Measurements from ENCODE around the gene PROM2.

Gene PROM2

DNA sequence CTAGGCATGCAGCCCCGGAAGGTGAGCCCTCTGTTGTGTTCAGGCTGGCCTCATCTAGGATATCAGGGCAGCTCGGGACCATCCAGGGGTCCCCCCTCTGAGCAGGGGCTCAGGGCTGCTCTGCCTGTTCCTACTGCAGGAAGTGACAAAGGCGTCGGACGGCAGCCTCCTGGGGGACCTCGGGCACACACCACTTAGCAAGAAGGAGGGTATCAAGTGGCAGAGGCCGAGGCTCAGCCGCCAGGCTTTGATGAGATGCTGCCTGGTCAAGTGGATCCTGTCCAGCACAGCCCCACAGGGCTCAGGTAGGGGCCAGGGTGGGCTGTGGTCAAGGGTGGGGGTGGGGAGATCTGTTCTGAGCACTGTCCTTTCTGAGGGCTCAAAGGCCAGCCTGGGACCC is 36.0 kb downstream of the PROM2 start:
- no peak for DNase-seq

DNA sequence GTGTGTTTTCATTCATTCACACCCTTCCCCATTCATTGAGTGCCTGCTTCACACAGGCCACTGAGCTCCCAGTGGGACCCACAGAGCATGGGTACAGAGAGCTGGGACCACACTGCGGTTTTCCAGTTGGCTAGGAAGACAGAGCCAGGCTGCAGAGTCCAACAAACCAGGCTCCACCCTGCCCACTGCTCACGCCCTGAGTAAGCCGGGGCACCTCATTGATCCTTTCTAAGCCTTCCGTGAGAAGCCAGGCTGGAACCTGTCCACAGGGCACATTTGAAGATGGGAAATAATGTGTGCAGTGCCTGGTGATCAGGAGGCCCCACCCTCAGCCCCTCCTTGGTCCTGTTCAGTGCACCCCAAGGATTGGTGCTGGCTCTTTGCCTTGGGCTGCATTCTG is 36.4 kb downstream of the PROM2 start:
- DNase-seq, result no peak

DNA sequence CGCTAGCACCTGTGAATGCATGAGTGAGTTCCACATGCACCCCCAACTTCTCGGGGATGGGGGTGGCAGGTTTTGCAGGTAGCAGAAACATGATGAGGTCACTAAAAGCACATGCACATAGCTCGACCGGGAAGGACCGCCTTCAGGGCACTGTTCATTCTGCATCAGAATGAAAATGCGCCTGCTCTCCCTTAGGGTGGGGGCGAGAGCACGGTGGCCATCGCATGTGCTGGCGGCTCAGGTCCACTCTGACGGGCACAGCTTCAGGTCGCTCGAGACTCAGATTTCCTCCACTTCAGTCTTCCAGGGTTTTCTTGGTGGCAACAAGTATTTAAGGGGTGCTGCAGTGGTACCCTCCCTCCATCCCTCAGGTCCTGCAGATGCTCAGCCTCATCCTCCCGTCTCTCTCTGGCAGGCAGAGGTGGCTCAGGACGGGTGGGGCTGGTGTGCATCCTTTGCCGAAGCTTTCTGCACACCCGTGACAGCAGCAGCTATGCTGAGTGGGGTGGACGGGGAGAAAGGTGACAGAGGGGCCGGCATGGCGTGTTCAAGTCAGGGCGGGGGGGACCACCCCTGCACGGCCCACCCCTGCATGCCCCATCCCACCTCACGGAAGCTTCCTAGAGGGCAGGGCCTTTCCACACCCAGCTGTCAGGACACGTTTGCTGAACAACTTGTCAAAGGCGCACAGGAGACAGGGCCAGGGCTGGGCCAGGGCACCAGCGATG is 37.7 kb downstream of the PROM2 start:
- DNase-seq, result no peak

DNA sequence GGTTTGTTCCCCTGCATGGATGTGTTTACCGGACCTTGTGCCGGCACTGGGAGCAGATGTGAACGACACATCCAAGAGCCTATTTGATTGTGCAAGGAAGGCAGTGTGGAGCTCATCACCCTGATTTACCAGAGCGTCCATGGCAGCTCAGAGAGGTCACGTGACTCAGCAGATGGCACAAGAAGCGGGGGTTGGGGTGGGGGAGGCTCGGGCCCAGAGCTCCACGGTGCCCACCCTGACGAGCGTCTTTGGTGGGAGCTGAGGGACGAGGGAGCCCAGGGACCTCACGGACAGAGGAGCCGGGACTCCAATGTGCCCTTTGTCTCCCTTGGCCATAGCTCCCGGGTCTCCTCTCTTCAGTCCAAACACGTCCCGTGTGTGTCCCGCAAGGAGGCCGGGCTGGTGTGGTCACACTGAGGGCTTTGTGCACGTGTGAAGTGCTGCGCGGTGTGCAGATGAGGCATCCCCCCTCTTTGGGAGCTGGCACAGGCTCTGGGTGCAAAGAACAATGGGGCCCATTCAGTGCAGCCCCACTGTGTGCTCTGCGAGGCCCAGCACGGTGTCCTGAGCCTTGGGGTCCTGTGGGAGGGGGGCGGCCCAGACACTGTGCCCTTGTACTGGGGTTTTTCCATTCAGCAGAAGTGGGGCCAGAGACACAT is 38.4 kb downstream of the PROM2 start:
- no peak for DNase-seq

DNA sequence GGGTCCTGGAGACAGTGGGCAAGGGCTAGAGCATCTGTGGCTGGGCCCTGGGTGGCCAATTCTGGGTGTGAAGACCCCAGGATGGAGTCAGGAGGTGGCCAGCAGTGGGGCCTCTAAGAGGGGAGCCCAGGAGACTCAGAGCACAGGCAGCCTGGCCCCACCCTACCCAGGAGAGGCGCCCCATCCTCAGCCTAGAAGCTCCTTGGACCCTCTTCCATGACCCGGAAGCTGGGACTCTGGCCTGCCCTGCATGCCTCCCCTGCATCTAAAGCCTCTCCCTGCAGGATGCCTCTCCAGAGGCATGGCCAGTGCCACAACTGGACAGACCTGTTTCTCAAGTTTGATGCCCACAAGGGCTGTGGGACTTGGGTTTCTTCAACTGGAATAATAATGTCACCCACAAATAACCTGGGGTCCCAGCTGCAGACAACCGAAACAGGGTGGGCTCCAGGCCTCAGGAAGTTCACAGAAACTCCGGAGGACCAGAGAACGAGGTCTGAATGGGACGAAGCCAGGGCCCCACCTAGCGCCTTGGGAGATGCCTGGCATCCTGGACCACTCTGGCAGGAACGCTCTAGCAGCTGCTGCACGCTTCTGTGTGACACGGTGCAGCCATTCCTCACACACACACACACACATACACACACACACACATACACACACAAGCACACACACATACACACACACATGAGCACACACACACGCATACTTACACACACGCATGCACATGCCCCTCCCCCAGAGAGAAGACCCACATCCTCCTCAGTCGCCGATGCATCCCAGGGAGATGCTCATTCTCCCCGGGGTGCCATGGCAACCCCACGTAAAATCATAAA is 39.3 kb downstream of the PROM2 start:
- no peak for DNase-seq

DNA sequence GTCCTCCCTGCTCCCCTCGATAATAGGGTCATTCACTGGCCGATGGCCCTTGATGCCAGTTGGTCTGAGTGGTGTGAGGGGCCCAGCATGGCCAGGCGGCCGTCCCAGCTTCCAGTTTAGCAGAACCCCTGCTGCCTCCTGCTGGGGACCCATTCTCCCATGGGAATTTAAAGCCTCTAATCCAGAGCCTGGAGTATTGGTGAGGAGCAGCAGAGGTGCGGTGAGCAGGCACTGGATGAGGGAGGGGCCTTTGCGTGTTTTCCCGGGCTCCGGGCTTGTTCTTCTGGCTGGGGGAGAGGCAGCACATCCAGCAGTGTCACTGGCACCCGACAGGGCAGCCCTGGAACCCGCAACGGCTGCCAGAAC is 40.3 kb downstream of the PROM2 start:
- no peak for DNase-seq

DNA sequence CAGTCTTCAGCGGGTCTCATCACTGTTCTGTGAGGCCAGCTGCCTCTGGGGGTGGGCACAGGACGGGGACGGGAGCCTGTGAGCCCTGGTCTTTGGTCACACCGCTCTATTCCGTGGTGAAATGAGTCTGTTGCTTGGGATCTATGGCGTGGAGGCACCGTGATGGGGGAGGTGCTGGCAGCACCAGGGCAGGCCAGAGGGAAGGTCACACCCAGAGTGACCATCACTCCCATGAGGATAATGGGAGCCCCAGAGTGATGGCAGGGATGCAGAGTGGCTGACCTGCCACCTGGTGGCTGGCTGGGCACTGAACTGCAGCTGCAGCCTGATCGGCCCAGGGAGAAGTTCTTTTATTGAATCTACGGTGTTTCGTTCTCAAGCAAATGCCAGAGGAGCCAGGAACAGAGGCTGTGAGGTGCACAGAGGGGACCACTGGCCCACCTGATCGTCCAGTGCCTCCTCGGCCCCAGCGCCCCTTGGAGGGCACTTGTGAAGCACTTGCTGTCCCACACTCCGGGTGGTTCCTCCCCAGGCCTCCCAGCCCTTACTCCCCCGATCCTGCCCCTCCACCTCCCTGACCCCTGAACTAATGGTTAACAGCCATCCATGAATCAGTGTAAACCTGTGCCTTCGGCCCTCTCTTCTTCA is 40.8 kb downstream of the PROM2 start:
- no peak for DNase-seq

DNA sequence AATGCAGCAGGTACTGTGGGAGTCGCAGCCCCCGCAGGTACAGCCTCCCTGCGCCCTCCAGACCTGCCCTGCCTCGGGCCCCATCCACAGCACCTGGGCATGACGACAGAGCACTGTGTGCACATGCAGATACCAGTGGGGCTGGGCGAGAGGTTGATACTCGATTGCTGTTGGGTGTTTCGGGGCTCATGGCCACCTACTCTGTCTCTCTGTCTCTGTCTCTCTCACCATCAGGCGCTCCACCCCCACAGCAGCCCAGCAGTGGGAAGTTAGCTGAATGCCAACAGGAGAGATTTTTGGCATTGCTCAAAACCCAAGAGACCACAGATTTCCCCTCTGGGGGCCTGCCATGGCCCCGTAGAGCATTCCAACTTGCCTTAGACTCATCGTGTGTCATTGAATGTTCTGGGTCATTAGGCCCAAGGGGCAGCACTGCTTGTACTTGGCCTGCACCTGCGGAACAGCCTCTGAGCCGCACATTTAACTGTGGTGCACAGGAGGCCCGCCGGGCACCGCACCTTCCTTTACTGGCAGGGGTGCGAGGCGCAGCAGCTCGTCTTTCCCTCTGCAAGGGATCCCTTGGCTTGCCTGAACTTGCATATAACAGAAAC is 41.7 kb downstream of the PROM2 start:
- no peak for DNase-seq

DNA sequence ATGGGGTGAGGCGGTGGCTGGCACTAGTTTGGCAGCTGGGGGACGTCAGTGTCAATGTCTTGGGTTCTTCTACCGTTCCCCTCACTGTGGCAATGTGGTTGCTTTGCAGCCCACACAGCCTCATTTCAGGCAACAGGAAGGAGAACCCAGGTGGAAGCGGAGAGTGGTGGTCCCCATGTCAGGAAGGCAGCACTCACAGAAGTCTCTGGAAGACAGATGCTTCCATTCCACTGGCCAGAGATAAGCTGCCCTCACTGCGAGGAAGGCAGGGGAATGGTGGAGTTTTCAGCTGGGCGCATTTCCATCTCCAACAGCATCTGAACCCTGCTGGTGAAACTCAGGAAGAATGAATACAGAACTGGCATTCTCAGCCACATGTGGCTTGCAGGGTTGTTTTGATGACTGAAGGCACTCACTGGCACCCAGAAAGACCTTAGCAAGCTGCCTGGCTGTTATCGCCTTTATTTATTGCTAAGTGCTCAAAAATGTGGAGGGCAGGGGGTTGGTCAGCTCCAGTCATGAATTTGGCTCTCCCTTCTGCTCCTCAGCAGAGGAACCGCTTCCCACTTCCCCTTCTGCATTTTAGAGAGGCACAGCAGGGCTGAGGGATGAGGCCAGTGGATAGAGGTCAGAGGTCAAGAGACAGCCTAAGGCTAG is 42.3 kb downstream of the PROM2 start:
- no peak for DNase-seq

DNA sequence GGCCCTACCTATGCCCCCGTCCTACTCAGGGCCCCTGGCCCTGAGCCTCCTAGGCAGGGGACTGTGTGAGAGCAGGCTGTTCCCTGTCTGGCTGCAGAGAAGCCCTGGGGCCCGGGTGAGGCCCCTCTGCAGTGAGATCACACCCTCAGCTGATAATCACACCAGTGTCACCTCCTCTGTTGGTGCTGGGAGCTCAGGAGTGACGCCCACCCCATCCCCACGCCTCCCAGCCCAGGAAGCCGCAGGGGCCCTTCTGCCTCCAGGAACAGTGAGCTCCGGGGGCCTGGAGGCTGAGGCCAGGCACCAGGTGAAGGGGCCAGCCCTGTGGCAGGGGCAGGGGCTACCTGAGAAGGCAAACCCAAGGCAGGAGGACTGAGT is 42.9 kb downstream of the PROM2 start:
- no peak for DNase-seq

DNA sequence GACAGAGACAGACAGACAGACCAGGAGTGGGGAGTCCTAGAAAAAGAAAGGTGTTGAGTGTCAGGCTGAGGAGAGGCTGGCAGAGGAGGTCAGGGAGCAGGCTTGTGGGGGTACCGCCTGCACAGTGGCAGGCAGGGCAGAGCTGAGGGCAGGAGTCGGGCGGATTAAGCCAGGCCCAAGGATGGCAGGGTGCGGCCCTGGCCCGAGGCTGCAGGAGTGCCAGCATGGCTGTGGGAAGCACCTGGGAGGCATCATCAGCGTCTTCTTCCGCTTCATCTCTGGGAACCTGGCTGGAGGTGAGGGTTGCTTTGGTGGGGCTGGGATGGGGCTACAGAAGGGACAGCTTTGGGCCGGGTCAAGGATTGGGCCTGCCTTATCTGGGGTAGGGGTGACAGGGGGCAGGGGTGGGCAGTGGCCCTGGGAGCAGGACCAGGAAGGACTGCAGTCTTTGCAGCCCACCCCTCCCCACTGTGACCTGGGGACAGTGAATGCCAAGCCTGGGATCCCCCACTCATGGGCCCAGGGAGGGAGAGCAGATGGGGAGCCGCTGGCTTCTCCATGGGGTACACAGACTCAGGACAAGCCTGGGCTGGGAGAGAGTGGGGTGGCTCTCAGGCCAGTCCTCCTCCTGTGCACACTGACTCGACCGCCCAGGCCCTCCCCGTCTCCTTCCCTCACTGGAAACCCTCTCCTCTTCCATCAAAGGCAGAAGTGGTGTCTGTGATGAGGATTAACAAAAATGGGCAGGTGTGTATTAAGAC is 43.6 kb downstream of the PROM2 start:
- DNase-seq, result no peak

DNA sequence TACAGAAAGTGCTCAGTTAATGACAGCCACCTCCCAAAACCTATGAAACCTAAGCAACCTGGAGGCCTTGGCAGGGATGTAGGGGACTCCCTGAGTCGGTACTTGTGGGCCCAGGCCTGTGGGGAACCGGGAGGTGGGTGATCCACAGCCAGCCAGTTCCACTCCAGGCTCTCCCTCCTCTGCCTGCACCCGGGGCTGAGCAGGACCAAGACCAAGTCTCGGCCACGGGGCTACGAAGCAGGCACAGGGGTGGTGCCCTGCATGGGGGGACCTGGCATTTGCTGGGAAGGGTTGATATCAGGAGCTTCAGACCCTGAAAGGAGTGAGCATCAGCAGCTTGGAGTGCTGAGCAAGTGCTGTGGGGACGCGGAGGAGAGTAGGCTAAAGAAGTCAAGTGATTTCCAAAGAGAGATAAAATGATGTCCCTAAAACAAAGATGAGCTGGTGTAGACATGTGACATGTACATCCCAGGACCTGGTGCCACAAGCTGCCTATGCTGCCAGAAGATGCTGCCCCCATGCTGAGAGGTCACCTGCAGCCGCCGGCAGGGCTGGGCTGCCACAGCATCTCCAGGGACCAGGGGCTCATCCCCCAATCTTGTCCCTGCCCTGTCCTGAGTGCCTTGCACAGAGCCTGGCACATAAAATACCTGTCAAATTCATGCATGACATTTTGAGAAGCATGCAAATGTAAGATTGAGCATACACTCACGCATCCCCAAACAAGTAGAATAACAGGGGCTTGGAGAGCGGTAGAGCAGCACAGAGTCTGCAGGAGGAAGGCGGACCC is 44.4 kb downstream of the PROM2 start:
- no peak for DNase-seq

DNA sequence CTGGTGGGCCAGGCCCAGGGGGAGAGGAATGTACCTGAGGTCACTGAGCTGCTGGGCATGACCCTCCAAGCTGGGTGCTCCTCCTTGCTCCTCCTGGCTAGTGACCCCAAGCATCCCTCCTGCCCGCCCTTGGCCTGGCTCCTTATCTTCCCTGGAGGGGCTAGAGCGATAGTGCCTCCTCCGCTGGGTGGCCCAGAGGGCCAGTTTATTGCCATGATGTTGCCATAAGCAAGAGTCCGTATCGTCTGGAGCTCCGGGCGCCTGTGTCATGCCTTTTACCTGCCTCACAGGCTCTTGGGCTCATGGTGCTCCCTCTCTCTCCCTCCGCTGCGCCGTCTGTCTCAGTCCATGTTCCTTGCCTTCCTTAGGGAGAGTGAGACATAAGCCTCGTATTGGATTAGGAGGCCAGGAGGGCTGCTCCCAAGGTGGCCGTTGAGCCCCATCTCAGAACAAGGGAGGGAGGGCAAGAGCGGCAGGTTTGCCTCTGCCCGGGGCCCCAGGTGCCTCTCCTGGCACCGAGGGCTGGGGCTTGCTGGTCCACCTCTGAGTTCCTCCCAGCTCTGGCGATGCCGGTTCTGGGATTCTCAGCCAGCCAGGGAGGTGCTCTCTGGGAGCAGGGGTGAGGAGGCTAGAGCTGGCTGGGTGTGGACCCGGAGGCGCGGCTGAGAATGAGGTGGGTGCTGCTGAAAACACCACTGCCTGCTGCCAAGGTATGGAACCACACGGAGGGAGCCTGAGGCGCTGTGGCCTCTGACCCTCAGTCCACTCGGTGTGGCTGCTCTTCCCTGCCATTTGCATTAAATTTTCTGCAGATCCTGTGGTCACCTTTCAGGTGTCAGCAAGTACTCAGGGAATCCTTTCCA is 45.5 kb downstream of the PROM2 start:
- no peak for DNase-seq

DNA sequence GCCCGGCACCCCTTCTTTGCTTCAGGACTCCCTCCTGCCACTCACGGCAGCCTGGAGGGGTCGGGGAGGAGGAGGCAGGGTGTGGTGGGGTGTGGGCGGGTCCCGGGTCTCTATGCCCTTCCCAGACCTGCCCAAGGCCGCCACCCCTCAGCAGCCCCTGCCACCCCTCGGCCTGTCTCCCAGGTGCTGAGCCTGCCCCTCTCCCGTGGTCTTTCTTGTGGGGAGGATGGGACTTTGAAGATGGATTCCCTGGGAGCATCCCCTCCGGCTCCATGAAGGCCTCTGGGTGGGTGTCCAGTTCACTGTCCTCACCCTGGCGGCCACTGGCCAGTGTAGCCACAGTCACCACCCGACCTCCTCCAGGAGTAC is 46.1 kb downstream of the PROM2 start:
- DNase-seq, result no peak

DNA sequence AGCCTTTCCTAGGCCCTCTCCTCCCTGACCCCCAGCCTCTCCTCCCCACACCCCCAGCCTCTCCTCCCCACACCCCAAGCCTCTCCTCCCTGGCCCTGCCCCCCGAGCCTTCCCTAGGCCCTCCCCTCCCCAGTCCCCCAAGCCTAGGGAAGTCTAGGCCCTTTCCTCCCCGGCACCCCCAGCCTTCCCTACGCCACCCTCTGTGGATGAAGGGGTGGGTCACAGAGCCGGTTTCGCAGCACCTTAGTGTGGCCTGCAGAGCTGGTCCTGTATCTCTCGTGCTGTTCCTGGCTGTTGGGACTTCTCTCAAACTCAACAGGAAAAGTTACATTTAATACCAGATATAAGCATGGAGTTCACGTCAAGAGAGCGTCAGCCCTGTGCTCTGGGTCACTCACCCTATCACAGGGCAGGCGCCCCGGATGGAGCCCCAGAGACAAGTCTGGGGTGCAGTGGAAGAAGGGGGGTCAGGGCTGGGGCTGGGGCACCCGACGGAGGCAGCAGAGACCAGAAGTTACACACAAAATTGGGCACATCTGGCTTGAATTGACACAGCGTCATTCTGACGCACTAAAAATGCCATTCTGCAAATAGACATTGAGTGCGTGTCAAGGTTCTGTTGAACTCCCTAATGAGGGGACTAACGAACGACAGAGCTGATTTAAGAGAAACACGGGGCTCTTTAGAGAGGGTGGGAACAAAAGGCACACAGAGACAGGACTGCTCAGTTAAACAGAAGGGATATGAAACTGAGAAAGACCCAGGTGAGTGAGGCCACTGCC is 46.9 kb downstream of the PROM2 start:
- DNase-seq, result no peak

DNA sequence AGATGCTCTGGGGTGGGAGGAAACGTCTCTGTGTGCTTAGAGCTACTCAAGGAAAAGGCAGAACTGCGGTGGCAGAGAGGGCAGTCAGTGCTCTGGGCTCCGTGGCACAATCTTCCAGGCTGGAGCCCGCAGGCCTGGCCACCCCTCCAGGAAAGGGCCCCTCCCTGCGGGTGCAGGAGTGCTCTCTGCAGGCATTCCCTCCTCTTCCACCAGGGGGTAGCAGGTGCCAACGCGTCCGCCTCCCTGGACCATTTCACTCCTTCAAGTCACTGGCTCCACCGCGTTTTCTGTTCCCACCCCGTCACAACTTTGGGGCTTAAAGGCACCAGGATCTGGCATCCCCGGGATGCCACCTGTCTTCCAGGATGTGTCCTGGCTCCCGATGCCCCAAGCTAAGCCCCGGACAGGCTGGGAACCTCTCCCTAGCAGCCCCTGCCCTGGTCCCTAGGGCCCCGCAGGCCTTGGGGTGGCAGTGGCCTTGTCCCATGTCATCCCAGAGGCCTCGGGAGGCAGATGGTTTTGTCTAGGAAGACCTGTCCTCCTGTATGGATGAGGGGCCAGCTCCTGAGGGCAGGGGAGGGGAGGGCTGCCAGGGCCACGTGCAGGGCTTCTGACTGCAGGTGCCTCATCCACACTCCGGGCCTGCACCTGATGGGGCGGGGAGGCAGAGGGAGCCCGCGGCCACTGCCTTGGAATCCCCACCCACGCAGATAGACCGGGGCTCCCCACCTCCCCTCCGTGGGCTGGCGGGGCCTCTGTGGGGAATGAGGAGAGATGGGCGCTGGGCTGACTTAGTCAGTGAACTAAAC is 49.3 kb downstream of the PROM2 start:
- no peak for DNase-seq

DNA sequence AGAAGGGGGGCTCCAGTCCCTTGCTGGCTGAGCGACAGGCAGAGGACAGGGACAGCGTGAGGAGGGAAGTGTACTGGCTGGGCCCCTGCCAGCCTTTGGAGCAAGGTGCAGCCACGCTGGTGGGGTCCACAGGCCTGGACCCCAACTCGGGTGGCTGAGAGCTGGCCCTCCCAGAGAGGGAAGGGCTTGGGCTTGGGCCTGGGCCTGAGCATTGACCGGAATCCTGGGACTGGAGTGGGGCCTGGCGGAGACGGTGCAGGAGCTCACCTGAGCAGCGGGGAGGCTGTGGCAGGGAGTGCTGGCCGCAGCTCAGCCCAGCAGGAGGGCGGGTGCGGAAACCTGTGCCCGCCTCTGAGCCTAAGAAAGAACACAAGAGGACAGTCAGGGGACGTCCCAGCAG is 50.8 kb downstream of the PROM2 start:
- no peak for DNase-seq
